Endothelial cell of umbilical vein (primary cell): Measurements from ENCODE around the gene KLF16.

Experiments used
- CTCF ChIP-seq, 2 donors: IDR thresholded peaks; 1 replicate in 1 of 2; 2 replicates in 1 of 2; pipeline ENCODE4 v1.5.1; 2011; ENCODE audit warnings: low read length in 2 of 2, mild to moderate bottlenecking in 2 of 2, moderate library complexity in 2 of 2, control low read depth in 1 of 2, inconsistent platforms in 1 of 2, low read depth in 1 of 2; ENCODE audit not compliant: insufficient read depth in 1 of 2; ENCODE audit errors: extremely low read depth in 1 of 2
- EZH2 ChIP-seq: IDR thresholded peaks from 2 replicates; pipeline ENCODE4 v1.6.1; 2012; ENCODE audit warnings: borderline replicate concordance, low read depth, mild to moderate bottlenecking, moderate library complexity, low read length, inconsistent platforms; ENCODE audit not compliant: severe bottlenecking
- JUN ChIP-seq: IDR thresholded peaks from 2 replicates; pipeline ENCODE4 v1.6.1; 2011; ENCODE audit warnings: borderline replicate concordance, low read depth; ENCODE audit not compliant: insufficient read length, insufficient read depth
- MAX ChIP-seq: IDR thresholded peaks from 2 replicates; pipeline ENCODE4 v1.6.1; 2011; ENCODE audit not compliant: insufficient read depth, insufficient read length
- POLR2AphosphoS5 ChIP-seq: IDR thresholded peaks from 2 replicates; pipeline ENCODE4 v1.6.1; 2012; ENCODE audit warnings: low read depth, mild to moderate bottlenecking, control low read depth, low read length, moderate library complexity; ENCODE audit not compliant: insufficient read depth

- TF ChIP-seq POLR2AphosphoS5: no peak
- TF ChIP-seq MAX: no peak
- no peak for TF ChIP-seq CTCF (IDR thresholded peaks at IDR 0.05; ENCODE audit: extremely low read depth in 1 of 2, insufficient read depth in 1 of 2, low read depth in 1 of 2, low read length in 2 of 2)
- TF ChIP-seq EZH2: no peak
- no peak for TF ChIP-seq JUN
Measured at GRCh38 chr19:1882089-1882785, 18.9 kb upstream of the KLF16 start.
